Measurements from ENCODE around the gene TEX29. TPM values are rescaled to one million over a fixed set of nuclear protein-coding genes. Genes with fewer than 3 reads are reported as not detected.

TEX29 gene
- total and polyA plus RNA-seq, 2 of the 4 experiments (the other 2 are of a cell fraction): 0.46 TPM; not detected in 1

DNA sequence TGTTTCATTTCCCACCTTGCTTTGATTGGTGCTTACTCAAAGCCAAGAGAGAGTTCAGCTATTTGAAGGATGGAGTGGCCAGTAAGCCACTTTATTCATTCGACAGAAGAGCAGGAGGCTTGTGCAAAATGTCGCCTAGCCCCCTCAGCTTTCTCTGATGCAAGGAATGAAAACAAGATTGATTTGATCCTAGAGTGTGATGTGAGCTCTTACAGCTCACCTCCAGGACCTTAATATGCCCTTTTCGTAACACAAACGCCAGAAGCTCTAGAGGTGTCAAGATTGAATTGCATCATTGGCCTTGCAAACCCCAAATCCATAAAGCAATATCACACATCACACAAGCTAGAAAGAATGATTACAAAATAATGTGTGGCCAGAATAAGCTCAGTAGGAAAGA is 36.4 kb downstream of the TEX29 start:
- Histone ChIP-seq H3K56ac (ENCODE audit: extremely low read depth, insufficient read depth, low read length) (no peak overlapping the region), H2AK5ac (ENCODE audit: low read depth, low read length) (no peak overlapping the region), H3K27me3 (ENCODE audit: control insufficient read depth, insufficient read depth, low read length) (peaks cover 14% of the 10 kb centered on the region), H3K4me1 (ENCODE audit: control insufficient read depth, insufficient read depth, low read length) (no peaks in the 10 kb centered on the region), H4K5ac (ENCODE audit: low read depth, low read length) (no peak overlapping the region), H3K9me1 (ENCODE audit: insufficient read depth, low read length) (no peaks in the 10 kb centered on the region), H2BK15ac (ENCODE audit: low read depth, low read length) (no peak overlapping the region), H2AFZ (replicated peaks; ENCODE audit: low read length, poor library complexity) (no peak overlapping the region), H3K23ac (ENCODE audit: low read depth, low read length) (no peak overlapping the region), H3K27ac (ENCODE audit: insufficient read depth, low read length) (no peak overlapping the region), H3K4me3 (ENCODE audit: insufficient read depth, low read depth, low read length) (no peak overlapping the region), H3K4me2 (ENCODE audit: low read depth, low read length) (no peak overlapping the region), H2BK20ac (ENCODE audit: low read depth, low read length) (no peak overlapping the region), H4K8ac (ENCODE audit: low read depth in 2 of 2, low read length in 2 of 2) (no peak overlapping the region), H4K20me1 (ENCODE audit: insufficient read depth, low read length) (no peaks in the 10 kb centered on the region), H3K79me1 (ENCODE audit: low read depth in 1 of 2, low read length in 2 of 2) (no peaks in the 10 kb centered on the region), H2BK5ac (ENCODE audit: low read depth, low read length, poor library complexity, severe bottlenecking) (no peak overlapping the region), H2BK120ac (ENCODE audit: low read depth, low read length) (no peak overlapping the region), H3K9me3 (ENCODE audit: control insufficient read depth, insufficient read depth, low read length) (no peaks in the 10 kb centered on the region; the same call in 1 of the 2 replicates), H4K91ac (ENCODE audit: insufficient read depth, low read depth, low read length) (no peak overlapping the region), H3K14ac (replicated peaks; ENCODE audit: low read depth, low read length) (no peak overlapping the region), H3K36me3 (ENCODE audit: control insufficient read depth, insufficient read depth, low read length) (no peaks in the 10 kb centered on the region), H3K4ac (ENCODE audit: low read depth, low read length) (no peak overlapping the region), H2AK9ac (replicated peaks; ENCODE audit: low read depth, low read length, poor library complexity) (no peak overlapping the region), H3K18ac (ENCODE audit: low read depth, low read length) (no peak overlapping the region), H3K9ac (ENCODE audit: low read depth, low read length) (no peak overlapping the region)
- no CpG with 5 or more reads among the region's 4 CpGs for WGBS, 2 experiments (ENCODE audit: extremely low coverage in 2 of 2, insufficient read length in 1 of 2)
- in situ Hi-C loops (cut with MboI; ENCODE audit: low sequenced_read_pairs) (no loop called here), dilution Hi-C loops (cut with HindIII; ENCODE audit: low sequenced_read_pairs, unreplicated experiment) (no loop called here), intact Hi-C loops (cut with micrococcal nuclease) (no loop called here)
- ChIA-PET CTCF (no interaction called here), POLR2A (ENCODE audit: unreplicated experiment) (no interaction called here)
- no peak for DNase-seq
- no peak for TF ChIP-seq BHLHE40 (IDR thresholded peaks at IDR 0.05; ENCODE audit: low read depth, low read length)
- no peak for TF ChIP-seq RAD21 (IDR thresholded peaks at IDR 0.05; ENCODE audit: low read length)
- TF ChIP-seq FOS (IDR thresholded peaks at IDR 0.05; ENCODE audit: low read depth, low read length): no peak
- no peak for TF ChIP-seq NFE2L2 (IDR thresholded peaks at IDR 0.05; ENCODE audit: low read depth, low read length)
- no peak for TF ChIP-seq MXI1 (IDR thresholded peaks at IDR 0.05; ENCODE audit: borderline replicate concordance, low read depth, low read length)
- no peak for TF ChIP-seq POLR2A (IDR thresholded peaks at IDR 0.05; ENCODE audit: low read depth, low read length)
- TF ChIP-seq RCOR1 (IDR thresholded peaks at IDR 0.05; ENCODE audit: insufficient replicate concordance, low read length): no peak
- TF ChIP-seq, protein P1, sequence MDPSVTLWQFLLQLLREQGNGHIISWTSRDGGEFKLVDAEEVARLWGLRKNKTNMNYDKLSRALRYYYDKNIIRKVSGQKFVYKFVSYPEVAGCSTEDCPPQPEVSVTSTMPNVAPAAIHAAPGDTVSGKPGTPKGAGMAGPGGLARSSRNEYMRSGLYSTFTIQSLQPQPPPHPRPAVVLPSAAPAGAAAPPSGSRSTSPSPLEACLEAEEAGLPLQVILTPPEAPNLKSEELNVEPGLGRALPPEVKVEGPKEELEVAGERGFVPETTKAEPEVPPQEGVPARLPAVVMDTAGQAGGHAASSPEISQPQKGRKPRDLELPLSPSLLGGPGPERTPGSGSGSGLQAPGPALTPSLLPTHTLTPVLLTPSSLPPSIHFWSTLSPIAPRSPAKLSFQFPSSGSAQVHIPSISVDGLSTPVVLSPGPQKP (IDR thresholded peaks at IDR 0.05; ENCODE audit: borderline replicate concordance, low read depth, low read length): no peak
- TF ChIP-seq, protein P2, sequence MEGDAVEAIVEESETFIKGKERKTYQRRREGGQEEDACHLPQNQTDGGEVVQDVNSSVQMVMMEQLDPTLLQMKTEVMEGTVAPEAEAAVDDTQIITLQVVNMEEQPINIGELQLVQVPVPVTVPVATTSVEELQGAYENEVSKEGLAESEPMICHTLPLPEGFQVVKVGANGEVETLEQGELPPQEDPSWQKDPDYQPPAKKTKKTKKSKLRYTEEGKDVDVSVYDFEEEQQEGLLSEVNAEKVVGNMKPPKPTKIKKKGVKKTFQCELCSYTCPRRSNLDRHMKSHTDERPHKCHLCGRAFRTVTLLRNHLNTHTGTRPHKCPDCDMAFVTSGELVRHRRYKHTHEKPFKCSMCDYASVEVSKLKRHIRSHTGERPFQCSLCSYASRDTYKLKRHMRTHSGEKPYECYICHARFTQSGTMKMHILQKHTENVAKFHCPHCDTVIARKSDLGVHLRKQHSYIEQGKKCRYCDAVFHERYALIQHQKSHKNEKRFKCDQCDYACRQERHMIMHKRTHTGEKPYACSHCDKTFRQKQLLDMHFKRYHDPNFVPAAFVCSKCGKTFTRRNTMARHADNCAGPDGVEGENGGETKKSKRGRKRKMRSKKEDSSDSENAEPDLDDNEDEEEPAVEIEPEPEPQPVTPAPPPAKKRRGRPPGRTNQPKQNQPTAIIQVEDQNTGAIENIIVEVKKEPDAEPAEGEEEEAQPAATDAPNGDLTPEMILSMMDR (conservative IDR thresholded peaks at IDR 0.05; ENCODE audit: low read depth, low read length): no peak
- no peak for TF ChIP-seq MAZ (IDR thresholded peaks at IDR 0.05; ENCODE audit: borderline replicate concordance, low read depth, low read length)
- no TSS peak for BruUV-seq (replicated peaks)
- no peak for ATAC-seq (ENCODE audit: low read depth)

All from IMR-90 (cell line).